ENCODE results near the gene ABCC11. TPM values are rescaled to one million over a fixed set of nuclear protein-coding genes. Genes with fewer than 3 reads are reported as not detected.

ABCC11 gene
- total RNA-seq, 1 experiment from 2014 or later = 0.34 TPM

GRCh38 chr16:48292452-48292851, 45.1 kb upstream of the ABCC11 start:
- no peak overlapping the region for H3K4me3 Mint-ChIP-seq (ENCODE audit: unreplicated experiment)
- no TSS peak for BruUV-seq (replicated peaks)
- intact Hi-C loops (cut with micrococcal nuclease; ENCODE audit: unreplicated experiment) = no loop called here

GRCh38 chr16:48291754-48292153, 44.4 kb upstream of the ABCC11 start:
- intact Hi-C loops (cut with micrococcal nuclease; ENCODE audit: unreplicated experiment) = no loop called here
- H3K36me3 ChIP-seq (ENCODE audit: control insufficient read depth, insufficient read depth, low read length) = no peaks in the 10 kb centered on the region; the same call in 1 of the 2 replicates
- H3K4me1 Mint-ChIP-seq (ENCODE audit: low read depth, unreplicated experiment) = no peaks in the 10 kb centered on the region
- no TSS peak for BruUV-seq (replicated peaks)
- no peaks in the 10 kb centered on the region for H3K27me3 ChIP-seq (replicated peaks; ENCODE audit: control insufficient read depth, insufficient read depth, low read length)
- H3K36me3 Mint-ChIP-seq (ENCODE audit: insufficient read depth, unreplicated experiment) = peaks cover 26% of the 10 kb centered on the region
- H3K4me3 Mint-ChIP-seq (ENCODE audit: unreplicated experiment) = no peak overlapping the region
- DNase-seq = no peak
- POLR2A ChIA-PET = no interaction called here
- no peaks in the 10 kb centered on the region for H3K9me3 Mint-ChIP-seq (ENCODE audit: unreplicated experiment)
- no peak overlapping the region for H3K27ac Mint-ChIP-seq (ENCODE audit: unreplicated experiment)
- H3K4me1 ChIP-seq = peaks cover 11% of the 10 kb centered on the region
- 0 out of 2 replicates have a peak, but pooled peaks cover 3% of the 10 kb centered on the region for H3K9me3 ChIP-seq
- no peak overlapping the region for H3K4me3 ChIP-seq (ENCODE audit: low read depth, low read length)
- CTCF ChIA-PET = interaction anchor here (0.6 kb wide), 1 partner anchor 1383 kb away, joined by 3 read pairs; no protein-coding TSS in a partner anchor
- no peak for TF ChIP-seq CTCF (IDR thresholded peaks at IDR 0.05; ENCODE audit: insufficient read depth in 1 of 2, low read depth in 1 of 2, low read length in 1 of 2, severe bottlenecking in 1 of 2, unreplicated experiment in 1 of 2)
- H3K27me3 Mint-ChIP-seq (ENCODE audit: insufficient read depth, unreplicated experiment) = no peaks in the 10 kb centered on the region

More at GRCh38 chr16:48292452-48292851, 45.1 kb upstream of the ABCC11 start:
- no peaks in the 10 kb centered on the region for H3K27me3 Mint-ChIP-seq (ENCODE audit: insufficient read depth, unreplicated experiment)
- no peaks in the 10 kb centered on the region for H3K4me1 Mint-ChIP-seq (ENCODE audit: low read depth, unreplicated experiment)
- peaks cover 11% of the 10 kb centered on the region for H3K4me1 ChIP-seq
- no peak overlapping the region for H3K27ac Mint-ChIP-seq (ENCODE audit: unreplicated experiment)
- ChIA-PET CTCF (no interaction called here), POLR2A (no interaction called here)
- no peak overlapping the region for H3K4me3 ChIP-seq (ENCODE audit: low read depth, low read length)
- no peaks in the 10 kb centered on the region for H3K27me3 ChIP-seq (replicated peaks; ENCODE audit: control insufficient read depth, insufficient read depth, low read length)
- TF ChIP-seq CTCF (IDR thresholded peaks at IDR 0.05; ENCODE audit: insufficient read depth in 1 of 2, low read depth in 1 of 2, low read length in 1 of 2, severe bottlenecking in 1 of 2, unreplicated experiment in 1 of 2) = no peak
- no peaks in the 10 kb centered on the region for H3K9me3 ChIP-seq
- peaks cover 28% of the 10 kb centered on the region for H3K36me3 Mint-ChIP-seq (ENCODE audit: insufficient read depth, unreplicated experiment)
- no peaks in the 10 kb centered on the region for H3K36me3 ChIP-seq (ENCODE audit: control insufficient read depth, insufficient read depth, low read length)
- no peaks in the 10 kb centered on the region for H3K9me3 Mint-ChIP-seq (ENCODE audit: unreplicated experiment)
- DNase-seq = no peak

- H3K27ac Mint-ChIP-seq (ENCODE audit: unreplicated experiment) = no peak overlapping the region
- CTCF ChIA-PET = interaction anchor here (0.6 kb wide), 1 partner anchor 1383 kb away, joined by 3 read pairs; no protein-coding TSS in a partner anchor
Observed at GRCh38 chr16:48291303-48291702, 44.0 kb upstream of the ABCC11 start.

More at GRCh38 chr16:48291303-48291702, 44.0 kb upstream of the ABCC11 start:
- Mint-ChIP-seq H3K9me3 (ENCODE audit: unreplicated experiment) (no peaks in the 10 kb centered on the region), H3K27me3 (ENCODE audit: insufficient read depth, unreplicated experiment) (no peaks in the 10 kb centered on the region), H3K36me3 (ENCODE audit: insufficient read depth, unreplicated experiment) (peaks cover 27% of the 10 kb centered on the region), H3K4me1 (ENCODE audit: low read depth, unreplicated experiment) (no peaks in the 10 kb centered on the region), H3K4me3 (ENCODE audit: unreplicated experiment) (no peak overlapping the region)
- intact Hi-C loops (cut with micrococcal nuclease; ENCODE audit: unreplicated experiment) = no loop called here
- no TSS peak for BruUV-seq (replicated peaks)
- Histone ChIP-seq H3K36me3 (ENCODE audit: control insufficient read depth, insufficient read depth, low read length) (no peaks in the 10 kb centered on the region; the same call in none of the 2 replicates), H3K27me3 (replicated peaks; ENCODE audit: control insufficient read depth, insufficient read depth, low read length) (no peaks in the 10 kb centered on the region), H3K4me3 (ENCODE audit: low read depth, low read length) (no peak overlapping the region), H3K9me3 (0 out of 2 replicates have a peak, but pooled peaks cover 4% of the 10 kb centered on the region), H3K4me1 (peaks cover 11% of the 10 kb centered on the region)
- no peak for DNase-seq
- no peak for TF ChIP-seq CTCF (IDR thresholded peaks at IDR 0.05; ENCODE audit: insufficient read depth in 1 of 2, low read depth in 1 of 2, low read length in 1 of 2, severe bottlenecking in 1 of 2, unreplicated experiment in 1 of 2)
- POLR2A ChIA-PET = no interaction called here
